Kidney glomerular epithelial cell (primary cell): ENCODE data around the gene IFI6.
"Not testable (repeated sequence)": the region's sequence is repeated elsewhere in the genome, so short reads cannot be mapped to it uniquely, and the experiment has no call there.

Source experiments
- DNase-seq: peaks from one replicate; lab custom pipeline; 2025; lab: John Stamatoyannopoulos, UW

The IFI6 gene

DNA sequence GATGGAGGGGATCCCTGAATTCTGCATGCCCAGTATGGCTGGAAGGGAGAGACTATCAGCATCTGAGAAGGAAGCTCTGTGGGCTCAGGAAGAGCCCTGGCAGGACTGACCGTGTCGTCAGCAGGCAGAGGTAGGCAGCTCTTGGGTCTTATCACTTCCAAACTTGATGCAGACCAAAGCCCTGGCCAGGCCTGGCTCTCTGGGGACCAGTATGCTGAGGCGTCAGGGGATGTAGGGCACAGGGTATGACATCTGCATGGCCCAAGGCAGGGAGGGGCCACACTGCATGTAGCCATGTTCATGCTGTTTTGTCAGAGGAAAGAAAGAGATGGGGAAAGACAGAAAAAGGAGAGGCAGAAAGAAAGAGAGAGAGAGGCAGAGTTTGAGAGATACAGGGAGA lies 43.3 kb downstream of the IFI6 start:
- DNase-seq: no peak

- DNase-seq: not testable (repeated sequence)
Measured at GRCh38 chr1:27627733-27628132, 44.3 kb downstream of the IFI6 start.

DNA sequence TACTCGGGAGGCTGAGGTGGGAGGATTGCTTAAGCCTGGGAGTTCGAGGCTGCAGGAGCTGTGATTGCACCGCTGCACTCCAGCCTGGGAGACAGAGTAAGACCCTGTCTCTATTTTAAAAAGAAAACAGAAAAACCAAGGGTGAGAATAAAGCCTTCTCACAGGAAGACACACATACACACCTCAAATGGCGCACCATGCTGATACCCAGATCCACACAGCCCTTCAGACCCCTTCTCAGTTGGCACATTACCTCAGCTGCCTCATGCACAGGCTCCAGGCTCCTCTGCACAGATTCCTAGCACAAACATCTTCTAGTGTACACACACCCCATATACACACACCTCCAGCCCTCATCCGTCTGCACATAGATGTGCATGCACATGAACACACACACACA lies 44.9 kb downstream of the IFI6 start:
- DNase-seq: no peak

- DNase-seq: no peak
Measured at GRCh38 chr1:27626031-27626935, 45.7 kb downstream of the IFI6 start.

DNA sequence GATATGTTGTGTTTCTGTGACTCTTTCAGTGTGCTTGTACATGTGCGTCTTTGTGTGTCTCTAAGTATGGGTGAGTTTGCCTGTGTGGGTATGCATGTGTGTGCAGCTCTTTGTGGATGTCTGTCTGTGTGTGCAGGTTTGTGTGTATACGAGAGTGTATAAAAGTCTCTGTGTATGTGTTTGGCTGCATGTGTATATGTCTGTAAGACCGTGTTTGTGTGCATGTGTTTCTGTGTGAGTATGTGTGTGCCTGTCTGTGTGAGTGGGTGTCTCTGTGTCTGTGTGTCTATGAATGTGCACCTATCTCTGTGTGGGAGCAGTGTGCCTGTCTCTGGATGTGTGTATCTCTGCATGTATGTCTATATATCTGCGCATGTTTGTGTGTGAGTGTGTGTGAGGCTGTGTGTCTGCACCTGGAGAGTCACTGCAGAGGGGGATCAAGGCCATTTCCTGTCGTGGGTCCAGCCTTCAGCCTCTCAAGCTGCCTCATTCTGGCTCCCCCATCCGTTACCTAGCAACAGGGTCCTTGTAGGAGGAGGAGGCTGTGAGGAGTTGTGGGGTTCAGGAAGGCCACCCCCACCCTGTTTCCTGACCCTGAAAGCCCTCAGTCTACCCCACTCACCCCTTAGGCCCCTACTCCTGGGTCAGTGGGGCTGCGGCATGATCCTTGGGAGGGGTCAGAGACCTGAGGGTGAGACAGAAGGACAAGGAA lies 47.4 kb downstream of the IFI6 start:
- DNase-seq: no peak

GRCh38 chr1:27623327-27624212 lies 48.4 kb downstream of the IFI6 start:
- no peak for DNase-seq

DNA sequence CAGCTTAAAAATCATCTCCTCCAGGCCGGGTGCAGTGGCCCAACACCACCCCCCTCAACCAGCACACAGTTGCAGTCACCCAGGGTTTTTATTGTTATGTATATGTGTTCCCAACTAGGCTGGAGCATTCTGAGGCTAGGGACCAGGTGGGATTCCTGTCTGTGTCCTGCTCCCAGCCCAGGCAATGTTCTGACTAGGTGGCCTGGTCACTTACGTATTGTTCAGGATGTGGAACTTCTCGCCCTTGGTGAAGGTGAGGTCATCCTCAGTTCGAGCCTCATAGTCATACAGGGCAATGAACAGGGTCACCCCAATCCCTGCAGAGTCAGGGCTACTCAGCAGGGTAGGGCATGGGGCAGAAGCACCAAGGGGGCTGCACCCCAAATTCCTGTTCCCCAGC lies 49.2 kb downstream of the IFI6 start:
- DNase-seq: no peak

DNA sequence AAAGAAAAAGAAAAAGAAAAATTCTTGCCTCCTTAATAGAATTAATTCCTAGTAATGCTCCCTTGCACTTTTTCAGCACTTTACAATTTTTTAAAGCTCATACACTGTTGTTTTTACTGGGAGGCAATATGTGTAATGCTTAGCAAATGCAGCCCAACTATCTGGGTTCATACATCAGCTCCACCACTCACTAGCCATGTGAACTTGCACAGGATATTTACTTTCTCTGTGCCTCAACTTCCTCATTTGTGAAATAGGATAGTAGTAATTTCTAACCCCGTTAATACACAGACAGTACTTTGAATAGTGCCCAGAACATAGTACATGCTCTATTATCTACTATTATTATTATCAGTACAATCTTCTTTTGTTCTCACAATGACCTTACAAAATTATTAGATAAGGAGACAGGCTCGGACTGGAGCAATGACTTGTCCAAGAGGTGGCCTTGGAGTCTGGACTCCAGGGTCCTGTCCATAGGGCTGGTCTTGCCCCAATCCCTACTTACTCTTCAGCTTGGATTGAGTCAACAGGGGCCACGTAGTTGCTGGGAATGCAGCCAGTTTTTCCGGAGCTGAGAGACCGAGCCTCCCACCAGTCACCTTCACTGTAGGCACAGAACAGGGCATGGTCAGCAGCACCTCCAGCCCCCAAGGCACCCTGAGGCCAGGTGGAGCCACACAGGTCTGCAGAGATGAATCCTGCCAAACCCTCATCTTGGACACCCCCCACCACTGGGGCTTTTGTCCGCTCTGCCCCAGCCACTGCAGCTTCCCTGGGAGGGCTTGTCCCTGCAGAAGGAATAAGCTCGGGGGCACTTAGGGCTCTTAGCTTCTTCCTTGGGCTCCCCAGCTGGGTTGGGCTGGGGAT lies 50.7 kb downstream of the IFI6 start:
- DNase-seq: no peak

- not testable (repeated sequence) for DNase-seq
Measured at GRCh38 chr1:27619782-27620438, 52.1 kb downstream of the IFI6 start.

DNA sequence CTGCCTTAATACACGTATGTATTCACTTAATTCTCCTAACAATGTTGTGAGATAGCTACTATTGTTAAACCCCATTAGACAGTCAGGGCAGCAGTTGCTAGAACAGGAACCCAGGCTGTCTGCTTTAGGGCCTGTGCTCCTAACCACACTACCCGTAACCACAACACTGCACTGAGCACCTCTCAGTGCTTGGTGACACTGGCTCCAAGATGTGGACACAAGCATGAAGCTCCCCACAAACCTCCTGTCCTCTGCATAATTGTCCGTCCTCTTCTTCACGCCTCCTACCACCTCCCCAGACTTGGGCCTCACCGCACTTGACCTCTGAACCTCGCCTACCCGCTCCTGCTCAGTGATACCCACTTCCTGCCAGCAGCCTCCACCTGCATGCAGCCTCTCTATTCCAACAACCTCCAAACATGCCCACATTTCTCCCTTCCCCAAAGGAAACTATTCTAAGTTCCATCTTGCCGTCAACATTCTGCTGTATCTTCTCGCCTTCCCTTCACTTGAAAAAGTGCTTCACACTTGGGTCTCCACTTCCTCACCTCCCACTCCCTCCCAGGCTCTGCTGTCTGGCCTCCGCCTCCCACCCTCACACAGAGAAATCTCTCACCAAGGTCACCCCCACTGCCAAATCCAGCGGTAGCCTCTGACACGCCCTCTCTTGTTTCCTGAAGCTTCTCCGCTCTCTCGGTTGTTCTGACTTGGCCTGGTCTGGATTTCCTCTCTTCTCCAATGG lies 53.5 kb downstream of the IFI6 start:
- DNase-seq: no peak

DNA sequence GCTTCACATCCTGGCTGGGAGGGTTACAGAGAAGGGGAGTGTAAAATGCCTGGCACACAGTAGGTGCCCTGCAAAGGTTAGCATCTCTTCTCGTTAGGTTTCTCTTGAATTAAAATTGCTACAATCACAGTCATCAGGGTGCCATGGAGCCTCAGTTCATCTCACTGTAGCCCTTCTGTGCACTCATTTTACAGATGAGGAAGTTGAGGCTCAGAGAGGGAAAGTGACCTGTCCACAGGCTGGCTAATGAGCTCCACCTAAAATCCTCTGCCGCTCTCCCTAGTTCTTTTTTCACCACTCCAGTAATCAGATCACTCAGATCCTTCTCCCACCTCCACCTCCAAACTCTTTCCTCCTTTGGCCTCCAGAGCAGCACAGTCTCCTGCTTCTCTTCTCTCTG lies 54.6 kb downstream of the IFI6 start:
- DNase-seq: no peak

DNA sequence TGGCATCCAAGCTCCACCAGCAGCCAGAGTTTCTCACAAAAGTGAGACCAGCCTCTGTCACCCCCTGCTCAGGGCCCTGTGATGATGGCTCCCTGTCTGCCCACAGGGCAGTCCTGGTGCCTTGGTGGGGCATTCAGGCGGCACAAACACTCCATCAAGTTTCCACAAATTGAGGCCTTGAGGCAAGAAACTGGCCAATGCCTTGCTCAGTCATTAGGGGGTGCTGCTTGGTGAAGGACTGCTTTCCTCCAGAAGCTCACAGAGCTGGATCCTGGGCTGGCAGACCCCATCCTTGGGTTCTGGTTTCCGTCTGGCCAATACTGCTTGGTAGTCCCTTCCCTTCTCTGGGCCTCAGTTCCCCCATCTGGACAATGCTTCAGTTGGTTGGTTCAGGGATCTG lies 55.6 kb downstream of the IFI6 start:
- no peak for DNase-seq
